Thymus (tissue), 11 donors: Measurements from ENCODE around the gene MYH9. TPM values are rescaled to one million over a fixed set of nuclear protein-coding genes. Genes with fewer than 3 reads are reported as not detected.
A peak's percentile ranks its signal among the peaks of the same experiment; 100 is the strongest.

Experiments used
- DNase-seq, 9 donors: peaks; one replicate each; pipeline ENCODE4 v3.0.0-alpha.2; 2013; ENCODE audit warnings: low spot score in 9 of 9, low read depth in 6 of 9, missing footprints in 1 of 9
- H3K27ac ChIP-seq, 2 donors: one replicate each; pipeline ENCODE4 v1.5.1; 2013; ENCODE audit warnings: control low read depth in 1 of 2, low read depth in 1 of 2, low read length in 1 of 2, mild to moderate bottlenecking in 1 of 2, moderate library complexity in 1 of 2
- H3K27me3 ChIP-seq, 2 donors: one replicate each; pipeline ENCODE4 v1.5.1; 2013; ENCODE audit warnings: low read length in 1 of 2; ENCODE audit not compliant: control insufficient read depth in 2 of 2, insufficient read depth in 1 of 2
- H3K36me3 ChIP-seq, 2 donors: one replicate each; pipeline ENCODE4 v1.5.1; 2013; ENCODE audit warnings: low read length in 1 of 2, mild to moderate bottlenecking in 1 of 2, moderate library complexity in 1 of 2; ENCODE audit not compliant: control insufficient read depth in 2 of 2, insufficient read depth in 2 of 2
- H3K4me1 ChIP-seq, 2 donors: one replicate each; pipeline ENCODE4 v1.5.1; 2013; ENCODE audit warnings: low read length in 2 of 2; ENCODE audit not compliant: control insufficient read depth in 2 of 2, insufficient read depth in 2 of 2
- H3K4me3 ChIP-seq, 2 donors: one replicate each; pipeline ENCODE4 v1.5.1; 2013; ENCODE audit warnings: low read length in 2 of 2, control low read depth in 1 of 2, mild to moderate bottlenecking in 1 of 2
- H3K9me3 ChIP-seq, 2 donors: one replicate each; pipeline ENCODE4 v1.5.1; 2013; ENCODE audit warnings: low read length in 1 of 2, mild to moderate bottlenecking in 1 of 2; ENCODE audit not compliant: control insufficient read depth in 2 of 2, insufficient read depth in 1 of 2
- WGBS: extraction: QIAGEN DNeasy Blood & Tissue Kit; methylation state at CpG from one replicate; pipeline ENCODE4 v1.1.7; 2013; 5-methylcytosine and 5-hydroxymethylcytosine counted together
- polyA plus RNA-seq: library from polyadenylated mRNA; stranded (reverse); fragments of 200-250 nt; gene quantifications from one replicate; pipeline ENCODE4 v1.2.3, GENCODE V29; 2013
- total RNA-seq: library from RNA; stranded (reverse); fragments of 120-200 nt; gene quantifications from one replicate; pipeline ENCODE4 v1.2.4, GENCODE V29; 2013
- donor health status: healthy.

The MYH9 gene
- total and polyA plus RNA-seq, 2 donors = 123 to 155 TPM

DNA sequence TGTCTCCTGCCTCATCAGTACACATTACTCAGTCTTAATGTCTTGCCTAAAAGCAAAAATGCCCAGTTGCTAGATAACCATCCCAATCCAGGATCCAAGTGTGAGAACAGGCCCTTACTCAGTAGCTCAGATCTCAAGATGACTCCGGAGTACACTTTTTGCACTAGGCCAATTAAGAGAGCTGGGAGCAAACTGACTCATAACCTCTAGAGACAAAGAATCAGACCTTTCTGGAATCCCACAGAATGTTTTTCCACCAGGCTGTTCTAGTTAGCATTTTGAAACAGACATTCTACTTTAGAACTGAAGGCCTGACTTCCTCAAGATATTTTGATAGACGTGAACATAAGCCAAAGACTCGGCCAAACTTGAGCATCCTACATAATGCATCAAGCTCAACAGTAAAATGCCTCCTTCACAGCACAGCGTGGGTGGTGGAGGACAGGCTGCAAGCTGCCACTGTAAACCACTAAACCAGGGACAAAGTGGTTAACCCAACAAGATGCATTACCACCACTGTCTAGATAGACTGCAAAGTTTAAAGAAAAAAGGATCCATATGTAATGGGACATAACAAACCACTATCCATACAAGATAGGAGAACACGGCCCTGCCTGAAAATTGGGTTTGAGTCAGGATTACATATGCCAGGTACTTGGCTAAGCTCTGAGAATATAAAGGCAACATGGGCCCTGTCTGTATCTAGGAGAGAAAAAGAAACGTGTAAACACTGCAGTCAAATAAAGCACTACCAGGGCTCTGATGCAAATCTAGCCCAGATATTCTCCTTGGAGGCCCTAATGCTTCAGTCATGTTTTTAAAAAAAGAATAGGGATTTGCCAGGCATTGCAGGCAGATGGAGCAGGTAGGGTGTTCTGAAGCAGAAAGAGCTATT, 48.3 kb downstream of the MYH9 start:
- DNase-seq = peak in 1 of 9 donors; percentile 39
- Histone ChIP-seq H3K4me3 (no peak overlapping the region), H3K27me3 (no peaks in the 10 kb centered on the region), H3K4me1 (peaks cover 8 to 56% of the 10 kb centered on the region in 2 donors), H3K36me3 (peaks cover 95 to 96% of the 10 kb centered on the region in 2 donors), H3K27ac (peak overlapping the region in 1 of 2 donors; percentile 8), H3K9me3 (no peaks in the 10 kb centered on the region)
- 89% methylated on average over 6 of the region's 6 CpGs for WGBS

DNA sequence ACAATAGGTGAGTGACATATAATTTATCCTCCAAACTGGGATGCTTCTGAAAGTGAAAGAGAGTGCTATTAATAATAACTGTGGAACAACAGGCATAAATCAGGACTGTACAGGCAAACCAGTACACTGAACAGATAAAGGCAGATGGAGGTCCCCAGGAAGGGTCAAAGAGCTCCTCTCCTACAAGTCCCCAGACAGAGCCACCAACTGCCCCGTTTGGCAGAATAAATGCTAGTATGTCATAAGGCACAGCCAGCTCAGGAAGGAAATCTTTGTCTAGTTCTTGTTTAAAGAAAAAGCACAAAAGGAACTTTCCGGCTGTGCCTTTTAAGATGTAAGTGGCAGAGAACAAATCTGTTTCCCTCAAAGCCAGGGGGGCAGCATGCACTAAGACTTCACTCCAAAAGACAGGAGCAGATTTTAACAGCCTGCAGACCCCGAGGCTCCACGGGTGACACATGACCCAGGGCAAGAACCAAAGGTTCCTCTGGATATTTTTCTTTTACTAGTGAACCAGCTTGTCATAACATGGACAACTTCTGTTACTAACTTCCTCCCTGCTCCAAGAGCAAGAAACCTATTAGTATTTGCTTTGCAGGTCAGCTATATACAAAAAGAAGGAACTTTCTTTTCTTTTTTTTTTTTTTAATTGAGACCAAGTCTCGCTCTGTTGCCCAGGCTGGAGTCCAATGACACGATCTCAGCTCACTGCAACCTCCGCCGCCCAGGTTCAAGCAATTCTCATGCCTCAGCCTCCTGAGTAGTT, 50.2 kb downstream of the MYH9 start:
- Histone ChIP-seq H3K36me3 (peaks cover 82 to 98% of the 10 kb centered on the region in 2 donors), H3K27me3 (no peaks in the 10 kb centered on the region), H3K4me1 (peaks cover 24 to 67% of the 10 kb centered on the region in 2 donors), H3K27ac (peak overlapping the region; percentile 5 to 99), H3K9me3 (no peaks in the 10 kb centered on the region), H3K4me3 (no peak overlapping the region)
- 70% methylated on average over 8 of the region's 8 CpGs for WGBS
- peak in 1 of 9 donors; percentile 52 for DNase-seq

DNA sequence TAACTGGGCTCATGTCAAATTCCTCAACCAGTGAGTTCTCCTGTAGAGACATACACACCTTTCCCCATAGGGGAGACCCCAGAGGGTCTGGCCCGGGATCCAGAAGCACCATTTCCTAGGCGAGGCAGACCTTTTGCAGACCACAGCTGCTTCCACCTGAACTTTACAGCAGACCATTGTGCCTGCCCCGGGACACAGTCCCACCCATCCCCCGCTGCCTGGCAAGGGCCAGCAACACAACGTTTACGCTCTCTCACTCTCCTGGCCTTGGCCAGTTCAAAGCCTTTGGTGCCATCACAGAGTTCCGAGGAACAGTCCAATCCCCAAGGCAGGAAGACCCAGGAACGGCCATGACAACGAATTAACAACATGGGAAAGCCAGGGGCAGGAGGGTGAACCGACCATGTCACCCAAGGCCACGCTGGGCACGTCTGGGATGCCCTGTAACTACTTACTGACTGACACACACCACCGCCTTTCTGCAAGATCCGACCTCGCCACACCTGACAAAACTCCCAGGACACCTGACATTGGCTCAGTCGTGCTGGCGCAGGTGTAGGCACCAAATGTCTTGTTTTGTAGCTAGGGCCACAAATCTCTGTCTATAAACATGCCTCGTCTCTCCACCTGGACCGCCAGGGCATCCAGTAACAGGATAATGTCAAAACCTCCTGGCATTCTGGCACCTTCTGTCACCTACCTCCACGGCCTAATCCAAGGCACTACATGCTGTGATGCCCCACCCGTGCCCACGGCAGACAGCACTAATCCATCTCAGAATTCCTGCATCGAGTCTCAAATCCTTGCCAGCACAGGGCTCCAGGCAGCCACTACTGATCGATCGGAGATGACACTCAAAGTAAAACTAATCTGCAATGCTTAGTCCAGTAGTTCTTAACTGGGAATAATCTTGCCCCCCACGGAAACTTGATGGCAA, 51.3 kb downstream of the MYH9 start:
- 90% methylated on average over 26 of the region's 26 CpGs for WGBS
- H3K36me3 ChIP-seq = peaks cover 73 to 89% of the 10 kb centered on the region in 2 donors

DNA sequence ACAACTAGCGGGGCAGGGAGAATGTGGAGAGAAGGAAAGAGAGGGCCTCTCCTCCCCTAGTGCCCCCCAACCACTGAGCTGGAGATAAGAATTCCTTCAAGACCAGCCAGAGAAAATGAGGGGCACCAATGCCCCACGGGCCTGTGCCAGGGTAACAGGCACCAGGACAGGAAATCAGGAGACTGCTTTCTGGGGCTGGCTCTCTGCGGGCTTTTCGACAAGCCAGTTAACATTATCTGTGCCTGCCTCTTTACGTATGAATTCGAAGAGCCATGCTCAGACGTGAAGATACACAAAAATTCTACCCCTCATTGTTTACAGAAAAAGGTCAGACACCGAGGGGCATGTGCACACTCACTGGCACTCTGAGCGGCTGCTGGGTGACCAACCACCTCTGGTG, 52.1 kb downstream of the MYH9 start:
- no peak overlapping the region for H3K4me3 ChIP-seq
- no peaks in the 10 kb centered on the region for H3K9me3 ChIP-seq
- H3K4me1 ChIP-seq = peaks cover 42 to 80% of the 10 kb centered on the region in 2 donors
- WGBS = 80% methylated on average over 9 of the region's 9 CpGs
- H3K27me3 ChIP-seq = no peaks in the 10 kb centered on the region
- no peak for DNase-seq
- peaks cover 69 to 87% of the 10 kb centered on the region in 2 donors for H3K36me3 ChIP-seq
- H3K27ac ChIP-seq = peak overlapping the region; percentile 87 to 99

More for the DNA sequence above, 51.3 kb downstream of the MYH9 start:
- Histone ChIP-seq H3K27ac (peak overlapping the region; percentile 5 to 99), H3K4me3 (no peak overlapping the region), H3K27me3 (no peaks in the 10 kb centered on the region), H3K4me1 (peaks cover 33 to 76% of the 10 kb centered on the region in 2 donors), H3K9me3 (no peaks in the 10 kb centered on the region)
- DNase-seq = no peak

DNA sequence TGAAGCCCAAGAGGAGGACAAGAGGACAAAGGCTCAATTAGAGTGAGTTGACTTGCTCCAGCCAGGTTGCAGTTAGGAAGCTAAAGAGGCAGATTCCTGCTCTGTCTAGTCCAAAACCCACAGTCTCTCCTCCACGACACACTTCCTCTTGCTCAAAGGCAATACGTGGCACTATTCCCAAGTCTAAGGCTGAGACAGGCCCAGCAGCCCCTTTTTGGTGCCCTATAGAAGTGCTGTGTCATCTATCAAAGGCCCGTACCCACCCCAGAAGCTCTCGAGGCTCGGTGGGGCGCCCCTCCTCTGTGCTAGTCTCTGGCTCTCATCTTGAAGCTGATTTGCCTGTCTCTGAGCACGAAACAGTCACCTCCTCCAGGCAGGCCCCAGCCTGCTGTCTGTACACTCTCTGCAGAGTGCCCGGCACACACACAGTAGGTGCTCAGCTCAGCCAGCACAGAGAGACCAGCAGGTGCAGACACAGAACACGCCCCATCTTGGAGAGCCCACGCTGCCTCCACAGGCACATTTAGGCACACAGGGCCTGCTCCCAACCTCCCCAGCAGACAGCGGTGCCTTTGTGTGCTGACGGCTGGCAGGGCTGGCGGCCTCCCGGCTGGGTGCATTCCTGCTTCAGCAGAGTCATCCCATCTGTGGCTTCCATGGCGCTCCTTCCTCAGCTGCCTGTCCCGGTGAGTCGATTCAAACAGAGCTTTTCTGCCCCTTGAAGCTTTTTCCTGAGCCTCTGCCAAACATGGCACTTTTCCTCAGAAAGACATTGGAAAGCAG, 52.8 kb downstream of the MYH9 start:
- no peaks in the 10 kb centered on the region for H3K27me3 ChIP-seq

DNA sequence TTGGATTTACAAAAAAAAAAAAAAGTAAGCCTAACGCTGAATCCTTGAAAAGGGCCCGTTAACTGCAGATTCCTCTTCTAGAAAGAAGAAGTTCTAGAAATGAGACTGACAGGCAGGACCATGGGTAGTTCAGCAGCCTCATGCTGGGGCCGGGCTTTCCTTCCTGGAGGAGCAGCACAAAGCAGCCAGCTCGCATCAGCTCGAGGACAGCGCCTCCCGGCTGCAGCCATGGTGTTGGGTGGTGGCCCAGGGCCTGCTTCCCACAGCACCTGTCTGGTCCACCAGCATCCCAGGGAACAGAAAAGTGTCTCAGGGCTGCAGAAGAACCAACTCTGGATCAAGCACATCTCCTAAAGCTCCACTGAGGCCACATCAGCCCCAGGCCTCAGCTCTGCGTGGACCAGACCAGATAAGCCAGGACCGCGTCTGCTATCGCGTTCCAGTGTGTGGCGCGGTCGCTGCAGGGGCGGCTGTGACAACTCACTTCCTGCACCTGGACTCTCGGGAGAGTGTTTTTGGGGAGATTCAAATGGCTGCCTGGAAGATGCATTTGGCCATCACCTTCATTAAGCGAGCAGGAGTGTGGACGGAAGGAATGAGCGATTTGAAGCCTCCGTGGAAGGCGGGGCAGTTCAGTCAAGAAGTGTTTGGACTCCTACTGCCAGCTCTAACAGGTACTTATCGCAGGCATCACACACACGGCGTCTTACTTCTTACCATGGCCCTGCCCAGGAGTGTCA, 53.5 kb downstream of the MYH9 start:
- Histone ChIP-seq H3K4me3 (no peak overlapping the region), H3K36me3 (peaks cover 64 to 87% of the 10 kb centered on the region in 2 donors), H3K27me3 (no peaks in the 10 kb centered on the region), H3K4me1 (peaks cover 55 to 92% of the 10 kb centered on the region in 2 donors), H3K9me3 (no peaks in the 10 kb centered on the region), H3K27ac (peak overlapping the region; percentile 87 to 99)
- DNase-seq = peak in 1 of 9 donors; percentile 47
- WGBS = 72% methylated on average over 25 of the region's 25 CpGs

More for the DNA sequence above, 52.8 kb downstream of the MYH9 start:
- Histone ChIP-seq H3K4me1 (peaks cover 48 to 84% of the 10 kb centered on the region in 2 donors), H3K36me3 (peaks cover 69 to 87% of the 10 kb centered on the region in 2 donors), H3K27ac (peak overlapping the region; percentile 87 to 99), H3K4me3 (no peak overlapping the region), H3K9me3 (no peaks in the 10 kb centered on the region)
- DNase-seq = peak in 1 of 9 donors; percentile 56
- 53% methylated on average over 17 of the region's 17 CpGs for WGBS

DNA sequence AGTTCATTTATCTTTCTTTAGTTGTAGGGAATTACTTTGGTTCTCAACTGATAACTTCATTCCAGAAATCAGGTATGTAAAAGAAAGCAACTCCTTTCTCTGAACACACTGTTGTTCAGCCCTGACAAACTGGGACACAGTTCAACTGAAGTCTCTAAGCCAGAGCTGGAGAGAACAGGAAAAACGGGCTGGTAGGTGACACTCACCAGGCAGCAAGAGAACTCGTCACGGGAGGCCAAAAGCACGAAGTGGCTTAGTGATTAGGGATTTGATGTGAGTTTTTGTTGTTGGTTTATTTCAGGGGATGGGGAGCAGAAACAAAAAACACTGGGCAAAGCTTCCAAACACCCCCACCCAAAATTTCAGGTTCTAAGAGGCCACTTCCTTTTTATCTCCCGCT, 54.1 kb downstream of the MYH9 start:
- DNase-seq = peak in 1 of 9 donors; percentile 41
- Histone ChIP-seq H3K4me3 (no peak overlapping the region), H3K27ac (peak overlapping the region; percentile 64 to 99), H3K9me3 (no peaks in the 10 kb centered on the region), H3K4me1 (peaks cover 59 to 98% of the 10 kb centered on the region in 2 donors), H3K36me3 (peaks cover 62 to 87% of the 10 kb centered on the region in 2 donors), H3K27me3 (no peaks in the 10 kb centered on the region)
- WGBS = 76% methylated on average over 5 of the region's 5 CpGs
